HepG2 (cell line): ENCODE data around the gene RPS8. TPM values are rescaled to one million over a fixed set of nuclear protein-coding genes. Genes with fewer than 3 reads are reported as not detected.

Experiments used
- AHDC1 ChIP-seq: sonication (generic); formaldehyde crosslinking; IDR thresholded peaks from 2 replicates; pipeline ENCODE4 v1.5.1; 2020; ENCODE audit warnings: mild to moderate bottlenecking, missing genetic modification reagents, borderline replicate concordance
- CBX5 ChIP-seq: sonication (generic); formaldehyde crosslinking; IDR thresholded peaks from 2 replicates; pipeline ENCODE4 v1.4.0; 2020; ENCODE audit warnings: missing genetic modification reagents, borderline replicate concordance
- GTF3A ChIP-seq: sonication (generic); formaldehyde crosslinking; conservative IDR thresholded peaks from 2 replicates; pipeline ENCODE4 v1.4.0; 2020; ENCODE audit warnings: mild to moderate bottlenecking, missing genetic modification reagents
- MXI1 ChIP-seq: IDR thresholded peaks from 3 replicates; pipeline ENCODE4 v1.6.1; 2012; ENCODE audit warnings: low read depth, low read length, inconsistent platforms, borderline replicate concordance
- NFYB ChIP-seq: sonication (generic); formaldehyde crosslinking; IDR thresholded peaks from 2 replicates; pipeline ENCODE4 v1.4.0; 2020; ENCODE audit warnings: missing genetic modification reagents
- NR2F2 ChIP-seq: IDR thresholded peaks from 2 replicates; pipeline ENCODE4 v1.6.1; 2012; ENCODE audit warnings: low read depth, inconsistent platforms, borderline replicate concordance
- SIX4 ChIP-seq: sonication (generic); formaldehyde crosslinking; IDR thresholded peaks from 2 replicates; pipeline ENCODE4 v1.4.0; 2020; ENCODE audit warnings: missing genetic modification reagents
- ZBED4 ChIP-seq: sonication (generic); formaldehyde crosslinking; IDR thresholded peaks from 2 replicates; pipeline ENCODE4 v1.4.0; 2020; ENCODE audit warnings: missing genetic modification reagents, borderline replicate concordance
- ZNF891 ChIP-seq: sonication (generic); formaldehyde crosslinking; IDR thresholded peaks from 2 replicates; pipeline ENCODE4 v1.5.0; 2020; ENCODE audit warnings: mild to moderate bottlenecking, missing genetic modification reagents
- polyA plus RNA-seq, 8 experiments: library from polyadenylated mRNA; depleted of rRNA in 3 of 8; stranded (reverse) in 7 of 8; unstranded in 1 of 8; fragments of >200 nt; fragmentation: Illumina TruSeq in 4 of 8; extraction: Trizol in 4 of 8; gene quantifications; 2 replicates each; pipeline versions ENCODE4 v1.2.1 to v1.2.3, GENCODE V29; 2011 to 2016; ENCODE audit warnings: low read depth in 4 of 8, missing spikeins in 1 of 8, mixed read lengths in 1 of 8; ENCODE audit not compliant: insufficient read depth in 1 of 8
- total RNA-seq, 5 experiments: library from RNA; depleted of rRNA; stranded (reverse); fragments of >200 nt; fragmentation: Illumina TruSeq; extraction: Trizol; gene quantifications; 2 replicates each; pipeline ENCODE4 v1.2.3, GENCODE V29; 2016; ENCODE audit warnings: low read depth in 1 of 5
- TF ChIP-seq, protein P1 (sequence below): sonication (generic); formaldehyde crosslinking; IDR thresholded peaks from 2 replicates; pipeline ENCODE4 v1.8.1; 2023; ENCODE audit warnings: mild to moderate bottlenecking, missing genetic modification reagents, borderline replicate concordance
- TF ChIP-seq, protein P2 (sequence below): fragments of 450-650 bp; IDR thresholded peaks from 2 replicates; pipeline ENCODE4 v1.6.1; 2016
- TF ChIP-seq, protein P3 (sequence below): sonication (generic); formaldehyde crosslinking; IDR thresholded peaks from 2 replicates; pipeline ENCODE4 v1.4.0; 2020; ENCODE audit warnings: missing genetic modification reagents

The RPS8 gene
- total and polyA plus RNA-seq, 2 of the 13 experiments (the other 11 are each of a cell fraction or from before 2014, with no cell fraction given), result 2,628 to 2,822 TPM

- TF ChIP-seq, protein P1, sequence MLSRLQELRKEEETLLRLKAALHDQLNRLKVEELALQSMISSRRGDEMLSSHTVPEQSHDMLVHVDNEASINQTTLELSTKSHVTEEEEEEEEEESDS, result peak; percentile 80; the same call in 1 of the 2 replicates
- TF ChIP-seq, protein P2, sequence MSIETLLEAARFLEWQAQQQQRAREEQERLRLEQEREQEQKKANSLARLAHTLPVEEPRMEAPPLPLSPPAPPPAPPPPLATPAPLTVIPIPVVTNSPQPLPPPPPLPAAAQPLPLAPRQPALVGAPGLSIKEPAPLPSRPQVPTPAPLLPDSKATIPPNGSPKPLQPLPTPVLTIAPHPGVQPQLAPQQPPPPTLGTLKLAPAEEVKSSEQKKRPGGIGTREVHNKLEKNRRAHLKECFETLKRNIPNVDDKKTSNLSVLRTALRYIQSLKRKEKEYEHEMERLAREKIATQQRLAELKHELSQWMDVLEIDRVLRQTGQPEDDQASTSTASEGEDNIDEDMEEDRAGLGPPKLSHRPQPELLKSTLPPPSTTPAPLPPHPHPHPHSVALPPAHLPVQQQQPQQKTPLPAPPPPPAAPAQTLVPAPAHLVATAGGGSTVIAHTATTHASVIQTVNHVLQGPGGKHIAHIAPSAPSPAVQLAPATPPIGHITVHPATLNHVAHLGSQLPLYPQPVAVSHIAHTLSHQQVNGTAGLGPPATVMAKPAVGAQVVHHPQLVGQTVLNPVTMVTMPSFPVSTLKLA, result peak; percentile 74
- peak; percentile 89 for TF ChIP-seq SIX4 (CRISPR knock-in tag)
- TF ChIP-seq AHDC1 (CRISPR knock-in tag), result peak; percentile 75; the same call in 1 of the 2 replicates
- TF ChIP-seq MXI1, result peak; percentile 92; the same call in 2 of the 3 replicates
- peak; percentile 78; the same call in 1 of the 2 replicates for TF ChIP-seq ZNF891 (CRISPR knock-in tag)
- peak; percentile 21; the same call in 1 of the 2 replicates for TF ChIP-seq CBX5
- peak; percentile 28; the same call in 1 of the 2 replicates for TF ChIP-seq NFYB (CRISPR knock-in tag)
- 0 out of 2 replicates have a peak, but pooled peaks have one; percentile 45 for TF ChIP-seq NR2F2
- peak; percentile 66; the same call in 1 of the 2 replicates for TF ChIP-seq GTF3A
- TF ChIP-seq ZBED4 (CRISPR knock-in tag), result peak; percentile 16
- TF ChIP-seq, protein P3, sequence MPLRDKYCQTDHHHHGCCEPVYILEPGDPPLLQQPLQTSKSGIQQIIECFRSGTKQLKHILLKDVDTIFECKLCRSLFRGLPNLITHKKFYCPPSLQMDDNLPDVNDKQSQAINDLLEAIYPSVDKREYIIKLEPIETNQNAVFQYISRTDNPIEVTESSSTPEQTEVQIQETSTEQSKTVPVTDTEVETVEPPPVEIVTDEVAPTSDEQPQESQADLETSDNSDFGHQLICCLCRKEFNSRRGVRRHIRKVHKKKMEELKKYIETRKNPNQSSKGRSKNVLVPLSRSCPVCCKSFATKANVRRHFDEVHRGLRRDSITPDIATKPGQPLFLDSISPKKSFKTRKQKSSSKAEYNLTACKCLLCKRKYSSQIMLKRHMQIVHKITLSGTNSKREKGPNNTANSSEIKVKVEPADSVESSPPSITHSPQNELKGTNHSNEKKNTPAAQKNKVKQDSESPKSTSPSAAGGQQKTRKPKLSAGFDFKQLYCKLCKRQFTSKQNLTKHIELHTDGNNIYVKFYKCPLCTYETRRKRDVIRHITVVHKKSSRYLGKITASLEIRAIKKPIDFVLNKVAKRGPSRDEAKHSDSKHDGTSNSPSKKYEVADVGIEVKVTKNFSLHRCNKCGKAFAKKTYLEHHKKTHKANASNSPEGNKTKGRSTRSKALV (CRISPR knock-in tag), result no peak
Measured at GRCh38 chr1:44799770-44800584, 24.6 kb downstream of the RPS8 start, which contains the start of gene PLK3 (continued).
